ENCODE measurements around the gene SAMD11. TPM values are rescaled to one million over a fixed set of nuclear protein-coding genes. Genes with fewer than 3 reads are reported as not detected.

Gene SAMD11
- polyA plus RNA-seq, 2 of the 4 experiments (the other 2 are of a cell fraction): 22.4 to 52.8 TPM

DNA sequence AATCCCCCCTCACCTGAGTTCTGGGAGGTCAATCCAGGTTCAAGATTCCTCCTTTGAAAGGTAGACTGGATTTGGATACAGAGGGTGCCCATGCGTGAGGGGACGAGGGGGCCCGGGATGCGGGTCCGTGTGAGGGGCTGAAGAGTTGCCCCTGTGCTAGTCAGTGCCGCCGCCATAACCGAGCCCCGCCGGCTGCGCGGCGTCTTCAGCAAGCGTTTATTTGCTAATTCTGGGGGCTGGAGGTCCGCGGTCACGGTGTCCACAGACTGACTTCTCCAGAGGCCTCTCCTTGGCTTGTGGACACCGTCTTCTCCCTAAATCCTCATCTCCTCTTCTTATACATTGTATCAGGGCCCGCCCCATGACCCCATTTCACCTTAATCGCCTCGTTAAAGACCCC, 20.9 kb upstream of the SAMD11 start:
- no peak for TF ChIP-seq FOSB (CRISPR knock-in tag; IDR thresholded peaks at IDR 0.05)
- TF ChIP-seq RCOR1 (IDR thresholded peaks at IDR 0.05; ENCODE audit: low read depth, low read length): no peak
- TF ChIP-seq ZC3H11A (IDR thresholded peaks at IDR 0.05): no peak
- no peak for ATAC-seq
- no peak for FAIRE-seq
- CTCF ChIA-PET: interaction anchor here (1.1 to 5.0 kb wide), 5 partner anchors 9 to 81 kb away, joined by 3 to 33 read pairs (median 8); no protein-coding TSS in a partner anchor
- Histone ChIP-seq H3K4me3 (no peak overlapping the region), H3K4me1 (peaks cover 33% of the 10 kb centered on the region), H3K9me3 (no peaks in the 10 kb centered on the region), H3K4me2 (no peak overlapping the region), H3K27ac (no peak overlapping the region)
- DNase-seq (ENCODE audit: low read depth in 1 of 2, low spot score in 1 of 2): no peak
- WGBS (ENCODE audit: missing lambda C conversion rate): 95% methylated on average over 21 of the region's 21 CpGs
- POLR2A ChIA-PET: no interaction called here

DNA sequence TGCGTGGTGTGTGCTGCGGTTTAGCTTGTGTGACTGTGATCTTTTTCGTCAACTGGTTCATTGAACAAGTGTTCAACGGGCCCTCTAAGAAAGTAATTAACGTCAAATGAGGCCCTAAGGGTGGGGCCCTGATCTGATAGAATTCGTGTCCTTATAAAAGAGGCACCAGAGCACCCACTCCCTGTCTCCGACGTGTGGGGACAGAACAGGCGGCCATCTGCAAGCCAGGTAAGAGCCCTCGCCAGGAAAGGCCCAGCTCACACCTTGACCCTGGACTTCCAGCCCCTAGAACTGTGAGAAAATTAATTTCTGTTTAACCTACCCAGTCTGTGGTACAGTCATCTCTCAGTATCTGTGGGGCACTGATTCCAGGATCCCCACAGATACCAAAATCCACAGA, 20.4 kb upstream of the SAMD11 start:
- DNase-seq (ENCODE audit: low read depth in 1 of 2, low spot score in 1 of 2): no peak
- CTCF ChIA-PET: interaction anchor here (0.7 to 5.0 kb wide), 9 partner anchors 8 to 98 kb away, joined by 3 to 33 read pairs (median 6); partner anchors contain the start of gene NOC2L

GRCh38 chr1:903721-904271, 19.9 kb upstream of the SAMD11 start:
- peaks cover 37% of the 10 kb centered on the region for H3K4me1 ChIP-seq
- ATAC-seq: peak in 1 of 2 experiments; percentile 1; a peak in 1 of 6 replicates
- 73% methylated on average over 11 of the region's 21 CpGs for WGBS (ENCODE audit: missing lambda C conversion rate)
- ChIA-PET POLR2A (no interaction called here), CTCF (interaction anchor here (0.7 to 5.0 kb wide), 9 partner anchors 8 to 98 kb away, joined by 3 to 33 read pairs (median 6); partner anchors contain the start of gene NOC2L)
- no peak for TF ChIP-seq NR3C1 (IDR thresholded peaks at IDR 0.05)
- TF ChIP-seq POLR2A (IDR thresholded peaks at IDR 0.05; ENCODE audit: low read length): no peak
- TF ChIP-seq MAZ (IDR thresholded peaks at IDR 0.05; ENCODE audit: borderline replicate concordance, low read depth, low read length): no peak
- TF ChIP-seq RFX5 (IDR thresholded peaks at IDR 0.05): no peak
- no peak for TF ChIP-seq BHLHE40 (IDR thresholded peaks at IDR 0.05; ENCODE audit: low read depth, low read length)
- no peak for TF ChIP-seq EP300 (IDR thresholded peaks at IDR 0.05)
- TF ChIP-seq JUNB (IDR thresholded peaks at IDR 0.05): no peak
- TF ChIP-seq TP53 (CRISPR knock-in tag; IDR thresholded peaks at IDR 0.05): no peak
- TF ChIP-seq EHMT2 (IDR thresholded peaks at IDR 0.05; ENCODE audit: low read depth): no peak
- no peak for TF ChIP-seq FOXS1 (CRISPR knock-in tag; IDR thresholded peaks at IDR 0.05)
- TF ChIP-seq KDM1A (IDR thresholded peaks at IDR 0.05; ENCODE audit: low read depth): no peak
- TF ChIP-seq NPAS2 (CRISPR knock-in tag; IDR thresholded peaks at IDR 0.05; ENCODE audit: borderline replicate concordance): no peak
- no peak for TF ChIP-seq HEYL (CRISPR knock-in tag; IDR thresholded peaks at IDR 0.05)
- no peak for TF ChIP-seq GATA3 (IDR thresholded peaks at IDR 0.05; ENCODE audit: borderline replicate concordance)
- no peak for TF ChIP-seq ESRRA (IDR thresholded peaks at IDR 0.05; ENCODE audit: borderline replicate concordance, low read length)
- TF ChIP-seq JUN (IDR thresholded peaks at IDR 0.05): no peak
- TF ChIP-seq EHF (CRISPR knock-in tag; IDR thresholded peaks at IDR 0.05): no peak
- no peak for TF ChIP-seq SREBF2 (IDR thresholded peaks at IDR 0.05)
- TF ChIP-seq CHD2 (IDR thresholded peaks at IDR 0.05; ENCODE audit: low read length, partially characterized antibody): no peak
- DNase-seq (ENCODE audit: low read depth in 1 of 2, low spot score in 1 of 2): no peak
- peak overlapping the region; percentile 93 for H3K27ac ChIP-seq
- no peaks in the 10 kb centered on the region for H3K9me3 ChIP-seq
- no peak for FAIRE-seq
- peak overlapping the region; percentile 95 for H3K4me2 ChIP-seq
- peak overlapping the region; percentile 52 for H3K4me3 ChIP-seq

More for the DNA sequence above, 20.4 kb upstream of the SAMD11 start:
- no peak for ATAC-seq
- POLR2A ChIA-PET: no interaction called here
- Histone ChIP-seq H3K9me3 (no peaks in the 10 kb centered on the region), H3K4me3 (no peak overlapping the region), H3K4me2 (peak overlapping the region; percentile 95), H3K27ac (peak overlapping the region in 1 of 2 experiments; percentile 93; a peak in 2 of 6 replicates), H3K4me1 (peaks cover 37% of the 10 kb centered on the region)
- TF ChIP-seq RNF2 (IDR thresholded peaks at IDR 0.05; ENCODE audit: borderline replicate concordance, low read depth): no peak
- TF ChIP-seq MAZ (IDR thresholded peaks at IDR 0.05; ENCODE audit: borderline replicate concordance, low read depth, low read length): no peak
- TF ChIP-seq, protein P1, sequence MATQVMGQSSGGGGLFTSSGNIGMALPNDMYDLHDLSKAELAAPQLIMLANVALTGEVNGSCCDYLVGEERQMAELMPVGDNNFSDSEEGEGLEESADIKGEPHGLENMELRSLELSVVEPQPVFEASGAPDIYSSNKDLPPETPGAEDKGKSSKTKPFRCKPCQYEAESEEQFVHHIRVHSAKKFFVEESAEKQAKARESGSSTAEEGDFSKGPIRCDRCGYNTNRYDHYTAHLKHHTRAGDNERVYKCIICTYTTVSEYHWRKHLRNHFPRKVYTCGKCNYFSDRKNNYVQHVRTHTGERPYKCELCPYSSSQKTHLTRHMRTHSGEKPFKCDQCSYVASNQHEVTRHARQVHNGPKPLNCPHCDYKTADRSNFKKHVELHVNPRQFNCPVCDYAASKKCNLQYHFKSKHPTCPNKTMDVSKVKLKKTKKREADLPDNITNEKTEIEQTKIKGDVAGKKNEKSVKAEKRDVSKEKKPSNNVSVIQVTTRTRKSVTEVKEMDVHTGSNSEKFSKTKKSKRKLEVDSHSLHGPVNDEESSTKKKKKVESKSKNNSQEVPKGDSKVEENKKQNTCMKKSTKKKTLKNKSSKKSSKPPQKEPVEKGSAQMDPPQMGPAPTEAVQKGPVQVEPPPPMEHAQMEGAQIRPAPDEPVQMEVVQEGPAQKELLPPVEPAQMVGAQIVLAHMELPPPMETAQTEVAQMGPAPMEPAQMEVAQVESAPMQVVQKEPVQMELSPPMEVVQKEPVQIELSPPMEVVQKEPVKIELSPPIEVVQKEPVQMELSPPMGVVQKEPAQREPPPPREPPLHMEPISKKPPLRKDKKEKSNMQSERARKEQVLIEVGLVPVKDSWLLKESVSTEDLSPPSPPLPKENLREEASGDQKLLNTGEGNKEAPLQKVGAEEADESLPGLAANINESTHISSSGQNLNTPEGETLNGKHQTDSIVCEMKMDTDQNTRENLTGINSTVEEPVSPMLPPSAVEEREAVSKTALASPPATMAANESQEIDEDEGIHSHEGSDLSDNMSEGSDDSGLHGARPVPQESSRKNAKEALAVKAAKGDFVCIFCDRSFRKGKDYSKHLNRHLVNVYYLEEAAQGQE (IDR thresholded peaks at IDR 0.05): no peak
- TF ChIP-seq FOSL2 (IDR thresholded peaks at IDR 0.05): no peak
- no peak for TF ChIP-seq FOSL2 (CRISPR knock-in tag; IDR thresholded peaks at IDR 0.05)
- no peak for TF ChIP-seq GATA3 (IDR thresholded peaks at IDR 0.05; ENCODE audit: borderline replicate concordance)
- TF ChIP-seq MAFK (IDR thresholded peaks at IDR 0.05; ENCODE audit: partially characterized antibody): no peak
- FAIRE-seq: no peak
- 88% methylated on average over 10 of the region's 10 CpGs for WGBS (ENCODE audit: missing lambda C conversion rate)
